Stimulated activated naive CD8-positive, alpha-beta T cell treated with anti-CD3 and anti-CD28 coated beads, Interleukin-15, amount 100 ng/mL, for 72 hours (primary cell): Measurements from ENCODE around the gene FBXW9.
"Not testable (repeated sequence)": the region's sequence is repeated elsewhere in the genome, so short reads cannot be mapped to it uniquely, and the experiment has no call there.

Experiments used
- ATAC-seq: fragments of 150-1000 bp; cut with Tn5 transposase; 2 replicates; pipeline ENCODE4 v1.10.0; 2021; ENCODE audit warnings: mild to moderate bottlenecking, moderate library complexity
- DNase-seq, 2 donors: peaks; one replicate each; pipeline ENCODE4 v3.0.0; 2021 to 2022
- H3K27ac Mint-ChIP-seq, 2 donors: one replicate each; pipeline ENCODE4 v1.8.0; 2022; ENCODE audit warnings: mild to moderate bottlenecking in 2 of 2, mixed read lengths in 2 of 2, moderate library complexity in 2 of 2
- H3K27me3 Mint-ChIP-seq: one replicate; pipeline ENCODE4 v1.8.0; 2022; ENCODE audit warnings: mixed read lengths
- H3K4me1 Mint-ChIP-seq: one replicate; pipeline ENCODE4 v1.8.0; 2022; ENCODE audit warnings: mild to moderate bottlenecking, mixed read lengths
- H3K4me3 Mint-ChIP-seq, 2 donors: one replicate each; pipeline ENCODE4 v1.8.0; 2022; ENCODE audit warnings: mild to moderate bottlenecking in 2 of 2, mixed read lengths in 2 of 2, moderate library complexity in 1 of 2
- H3K9me3 Mint-ChIP-seq, 2 donors: one replicate each; pipeline ENCODE4 v1.8.0; 2022; ENCODE audit warnings: mixed read lengths in 2 of 2

Gene FBXW9

DNA sequence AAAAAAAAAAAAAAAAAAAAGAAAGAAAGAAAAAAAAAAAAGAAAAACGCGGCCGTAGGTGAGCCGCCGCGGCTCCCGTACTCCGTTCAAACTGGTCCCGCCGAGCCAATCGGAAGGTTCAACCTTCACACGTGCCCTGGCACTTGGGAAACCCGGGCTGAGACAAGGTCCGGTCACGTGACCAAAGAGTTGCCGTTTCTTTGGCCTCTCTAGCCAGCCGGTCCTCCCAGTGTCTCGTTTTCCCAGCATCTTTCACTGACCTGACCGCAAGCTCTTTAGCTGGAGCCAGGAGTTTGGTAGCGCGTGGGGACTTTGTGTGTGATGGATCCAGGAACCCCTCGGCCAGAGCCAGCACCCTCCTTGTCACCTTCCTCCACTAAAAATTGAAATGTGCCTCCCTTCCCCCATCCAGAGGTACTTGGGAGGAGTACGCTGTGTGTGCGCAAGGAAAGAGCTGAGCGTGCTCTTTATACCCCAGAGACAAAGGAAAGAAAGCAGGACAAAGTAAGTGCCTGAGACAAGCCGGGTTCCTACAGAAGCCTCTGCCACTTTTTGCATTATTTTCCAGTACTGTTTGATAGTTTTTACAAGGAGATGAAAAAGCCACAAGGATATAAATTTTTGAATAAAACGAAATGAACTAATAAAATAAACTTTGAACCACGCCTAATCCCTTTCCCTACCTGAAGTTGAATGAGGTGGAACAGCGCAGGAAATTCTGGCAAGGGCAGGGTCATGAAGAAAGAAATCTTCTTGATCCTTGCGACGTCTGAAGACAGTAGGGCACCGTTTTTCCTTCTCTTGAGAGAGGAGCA lies 26.3 kb upstream of the FBXW9 start:
- DNase-seq (peak; percentile 89 to 95), ATAC-seq (peak; percentile 90)
- Mint-ChIP-seq H3K4me3 (peak overlapping the region; percentile 95 to 97), H3K4me1 (peaks cover 46% of the 10 kb centered on the region), H3K27me3 (no peaks in the 10 kb centered on the region), H3K9me3 (no peaks in the 10 kb centered on the region), H3K27ac (peak overlapping the region; percentile 84 to 96)

DNA sequence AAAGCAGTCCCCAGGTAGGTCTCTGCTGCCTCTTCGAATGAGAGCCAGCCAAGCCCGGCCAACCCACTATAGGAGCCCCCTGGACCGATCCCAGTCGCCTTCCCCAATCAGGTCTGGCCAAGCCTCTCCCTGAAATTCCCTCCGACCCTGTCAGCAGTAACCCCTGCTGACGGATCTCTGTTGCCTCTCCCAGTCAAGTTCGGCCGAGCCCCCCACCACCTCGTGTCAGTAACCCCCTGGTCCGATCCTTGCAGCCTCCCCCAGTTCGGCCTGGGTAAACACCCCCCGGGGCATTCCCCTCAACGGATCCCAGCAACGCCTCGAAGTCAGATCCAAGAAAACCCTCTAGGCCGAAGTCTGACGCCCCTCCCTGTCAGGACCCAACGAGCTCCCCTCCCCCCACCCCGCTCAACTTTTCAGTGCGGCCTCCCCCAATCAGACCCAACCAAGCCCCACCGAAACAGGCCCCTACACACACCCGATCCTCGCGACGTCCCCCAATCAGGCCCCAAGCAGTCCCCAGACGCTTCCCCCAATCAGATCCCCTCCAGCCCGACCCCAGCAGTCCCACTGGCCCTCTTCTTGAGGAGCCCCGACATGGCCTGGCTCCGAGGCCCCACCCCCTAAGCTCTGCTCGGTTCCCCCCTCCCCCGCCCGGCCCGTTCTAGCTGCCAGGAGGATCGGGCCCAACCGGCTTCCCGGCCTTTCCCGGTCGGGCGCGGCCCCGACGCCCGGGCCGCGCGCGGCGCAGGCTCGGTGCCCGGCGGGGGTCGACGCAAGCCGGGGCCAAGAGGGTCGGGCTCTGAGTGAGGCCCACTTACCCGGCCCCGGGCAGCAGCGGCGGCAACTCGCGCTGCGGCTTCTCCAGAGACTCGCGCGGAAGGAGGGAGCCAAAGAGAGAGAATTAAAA lies 25.5 kb upstream of the FBXW9 start:
- Mint-ChIP-seq H3K27ac (peak overlapping the region; percentile 97 to 99), H3K4me3 (peak overlapping the region; percentile 97 to 99), H3K9me3 (no peaks in the 10 kb centered on the region), H3K4me1 (peaks cover 47% of the 10 kb centered on the region), H3K27me3 (no peaks in the 10 kb centered on the region)
- DNase-seq (peak; percentile 63 to 68), ATAC-seq (peak; percentile 59)

DNA sequence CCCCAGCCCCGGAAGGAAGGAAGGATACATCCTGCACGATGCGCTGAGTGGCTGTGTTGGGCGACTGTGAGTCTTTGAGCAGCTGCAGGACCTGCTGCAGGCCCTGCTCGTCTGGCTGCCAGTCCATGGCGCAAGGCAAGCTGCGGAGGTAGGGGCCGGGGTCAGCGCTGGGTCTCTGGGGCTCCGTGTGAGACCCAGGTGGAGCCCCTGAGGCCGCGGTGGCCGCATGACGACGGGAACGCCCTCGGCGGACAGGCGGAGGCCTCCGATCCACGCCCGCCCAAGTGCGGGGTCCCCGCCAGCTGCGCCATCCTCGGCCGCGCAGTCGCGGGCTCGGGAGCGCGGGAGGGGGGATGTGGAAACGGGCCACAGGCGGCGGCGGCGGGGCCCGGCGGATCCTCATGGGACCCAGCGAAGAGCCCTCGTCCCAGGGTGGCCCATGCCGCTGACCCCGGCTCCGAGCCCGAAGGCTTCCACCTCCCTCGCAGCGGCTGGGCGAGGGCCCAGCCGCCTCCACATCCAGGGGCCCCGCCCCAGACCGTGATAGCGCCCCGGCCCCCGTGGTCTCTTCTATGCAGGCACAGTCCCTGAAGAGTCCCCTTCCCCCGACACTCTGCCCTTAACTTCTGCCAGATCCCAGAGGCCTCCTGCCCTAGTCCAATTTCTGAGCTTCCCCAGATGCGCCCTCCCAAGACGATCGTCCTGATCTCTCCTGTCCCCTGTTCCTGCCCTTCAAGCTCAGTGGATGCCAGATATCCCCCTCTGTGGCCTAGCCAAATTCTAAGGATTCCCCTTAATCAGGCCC lies 24.6 kb upstream of the FBXW9 start:
- DNase-seq (peak in 1 of 2 donors; percentile 38), ATAC-seq (peak; percentile 17)
- peak overlapping the region; percentile 97 to 99 for H3K27ac Mint-ChIP-seq

DNA sequence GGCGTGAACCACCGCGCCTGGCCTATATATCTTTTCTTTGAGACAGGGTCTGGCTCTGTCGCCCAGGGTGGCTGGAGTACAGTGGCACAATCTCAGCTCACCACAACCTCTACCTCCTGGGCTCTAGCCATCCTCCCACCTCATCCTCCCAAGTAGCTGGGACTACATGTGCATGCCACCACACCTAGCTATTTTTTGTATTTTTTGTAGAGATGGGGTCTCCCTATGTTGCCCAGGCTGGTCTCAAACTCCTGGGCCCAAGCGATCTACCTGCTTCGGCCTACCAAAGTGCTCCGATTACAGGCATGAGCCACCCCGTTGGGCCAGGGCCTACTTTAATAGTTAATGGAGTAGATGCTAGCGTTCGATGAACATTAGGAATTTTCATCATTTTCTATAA lies 23.9 kb upstream of the FBXW9 start:
- ATAC-seq (no peak), DNase-seq (no peak)
- Mint-ChIP-seq H3K4me1 (peaks cover 45% of the 10 kb centered on the region), H3K27me3 (no peaks in the 10 kb centered on the region), H3K9me3 (no peaks in the 10 kb centered on the region), H3K27ac (no peak overlapping the region), H3K4me3 (peak overlapping the region; percentile 92 to 98)

More for the DNA sequence above, 24.6 kb upstream of the FBXW9 start:
- Mint-ChIP-seq H3K4me1 (peaks cover 45% of the 10 kb centered on the region), H3K4me3 (peak overlapping the region; percentile 92 to 99), H3K27me3 (no peaks in the 10 kb centered on the region), H3K9me3 (no peaks in the 10 kb centered on the region)

DNA sequence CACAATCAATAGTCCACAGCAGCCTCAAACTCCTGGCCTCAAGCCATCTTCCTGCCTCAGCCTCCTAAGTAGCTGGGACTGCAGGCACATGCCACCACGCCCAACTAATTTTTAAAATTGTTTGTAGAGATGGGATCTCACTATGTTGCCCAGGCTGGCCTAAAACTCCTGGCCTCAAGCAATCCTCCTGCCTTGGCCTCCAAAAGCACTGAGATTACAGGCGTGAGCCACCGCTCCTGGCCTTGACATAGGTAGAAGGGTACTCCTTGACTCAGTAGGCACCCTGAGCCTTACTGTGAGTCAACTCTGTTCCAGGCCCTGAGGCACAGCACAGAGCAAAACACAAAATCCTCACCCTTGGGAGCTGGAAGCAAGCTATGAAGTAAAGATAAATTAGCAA lies 19.5 kb upstream of the FBXW9 start:
- Mint-ChIP-seq H3K27ac (peak overlapping the region in 1 of 2 donors; percentile 35), H3K4me1 (peaks cover 26% of the 10 kb centered on the region)

DNA sequence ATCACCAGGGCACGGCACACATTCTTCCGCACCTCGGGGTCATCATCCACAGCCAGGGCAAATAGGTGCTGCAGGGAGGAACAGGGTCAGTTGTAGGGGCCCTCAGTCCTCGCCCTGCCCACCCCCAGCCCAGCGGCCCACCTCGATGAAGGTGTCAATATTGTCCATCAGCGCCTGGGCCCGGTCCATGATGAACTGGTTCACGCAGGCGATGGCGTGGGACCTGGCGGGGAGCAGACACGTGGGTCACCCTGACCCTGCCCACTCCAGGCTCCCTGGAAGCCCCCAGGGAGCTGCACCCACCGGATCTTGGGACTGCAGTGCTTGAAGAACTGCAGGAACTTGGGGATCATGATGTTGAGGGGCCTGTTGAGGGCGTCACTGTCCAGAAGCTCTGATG lies 18.7 kb upstream of the FBXW9 start:
- Mint-ChIP-seq H3K9me3 (no peaks in the 10 kb centered on the region), H3K27ac (no peak overlapping the region), H3K4me3 (no peak overlapping the region), H3K27me3 (no peaks in the 10 kb centered on the region), H3K4me1 (peaks cover 19% of the 10 kb centered on the region)
- no peak for DNase-seq
- ATAC-seq: no peak

More for the DNA sequence above, 19.5 kb upstream of the FBXW9 start:
- ATAC-seq (no peak), DNase-seq (no peak)
- Mint-ChIP-seq H3K4me3 (no peak overlapping the region), H3K27me3 (no peaks in the 10 kb centered on the region), H3K9me3 (no peaks in the 10 kb centered on the region)

DNA sequence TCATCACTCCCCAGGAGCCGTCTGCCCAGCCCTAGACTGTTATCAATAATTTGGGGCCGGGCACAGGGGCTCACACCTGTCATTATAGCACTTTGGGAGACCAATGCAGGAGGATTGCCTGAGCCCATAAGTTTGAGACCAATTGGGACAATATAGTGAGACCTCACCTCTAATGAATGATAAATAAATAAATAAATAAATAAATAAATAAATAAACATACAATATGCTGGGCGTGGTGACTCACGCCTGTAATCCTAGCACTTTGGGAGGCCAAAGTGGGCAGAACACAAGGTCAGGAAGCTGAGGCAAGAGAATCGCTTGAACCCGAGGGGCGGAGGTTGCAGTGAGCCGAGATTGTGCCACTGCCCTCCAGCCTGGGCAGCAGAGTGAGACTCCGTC lies 16.9 kb upstream of the FBXW9 start:
- H3K4me1 Mint-ChIP-seq, H3K27me3 Mint-ChIP-seq, H3K9me3 Mint-ChIP-seq: not testable (repeated sequence)

DNA sequence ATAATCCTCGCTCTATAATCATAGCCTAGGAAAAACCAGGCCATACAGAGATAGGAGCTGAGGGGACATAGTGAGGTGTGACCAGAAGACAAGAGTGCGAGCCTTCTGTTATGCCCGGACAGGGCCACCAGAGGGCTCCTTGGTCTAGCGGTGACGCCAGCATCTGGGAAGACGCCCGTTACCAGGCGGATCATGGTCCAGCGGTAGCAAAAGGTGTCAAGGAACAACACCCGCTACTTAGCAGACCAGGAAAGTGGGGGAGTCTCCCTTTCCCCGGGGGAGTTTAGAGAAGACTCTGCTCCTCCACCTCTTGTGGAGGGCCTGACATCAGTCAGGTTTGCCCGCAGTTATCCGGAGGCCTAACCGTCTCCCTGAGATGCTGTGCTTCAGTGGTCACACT lies 15.6 kb upstream of the FBXW9 start:
- ATAC-seq, H3K27me3 Mint-ChIP-seq, H3K4me3 Mint-ChIP-seq, H3K27ac Mint-ChIP-seq, H3K4me1 Mint-ChIP-seq, H3K9me3 Mint-ChIP-seq, DNase-seq: not testable (repeated sequence)

More for the DNA sequence above, 16.9 kb upstream of the FBXW9 start:
- H3K4me3 Mint-ChIP-seq, ATAC-seq, H3K27ac Mint-ChIP-seq, DNase-seq: not testable (repeated sequence)

DNA sequence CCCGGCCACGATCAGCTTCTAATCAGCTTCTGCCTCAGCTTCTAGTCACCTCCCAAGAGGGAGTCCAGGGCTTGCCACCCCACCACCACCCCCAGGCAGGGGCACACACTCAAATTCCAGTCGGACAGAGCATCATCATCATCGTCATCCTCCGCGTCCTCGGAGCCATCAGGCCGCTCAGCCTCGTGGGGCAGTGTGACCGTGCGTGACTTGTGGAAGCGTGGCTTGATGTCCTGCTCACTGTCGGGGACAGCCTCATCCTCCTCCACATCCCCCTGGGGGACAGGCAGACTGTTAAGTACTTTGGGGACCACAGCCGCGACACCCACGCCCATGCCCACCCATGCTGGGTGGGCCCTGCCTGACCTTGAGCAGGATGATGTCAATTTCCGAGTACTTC lies 14.8 kb upstream of the FBXW9 start:
- peak overlapping the region in 1 of 2 donors; percentile 48 for H3K27ac Mint-ChIP-seq
- H3K27me3 Mint-ChIP-seq: no peaks in the 10 kb centered on the region
- no peak overlapping the region for H3K4me3 Mint-ChIP-seq
- ATAC-seq (no peak), DNase-seq (no peak)
- H3K9me3 Mint-ChIP-seq: no peaks in the 10 kb centered on the region
- H3K4me1 Mint-ChIP-seq: no peaks in the 10 kb centered on the region

DNA sequence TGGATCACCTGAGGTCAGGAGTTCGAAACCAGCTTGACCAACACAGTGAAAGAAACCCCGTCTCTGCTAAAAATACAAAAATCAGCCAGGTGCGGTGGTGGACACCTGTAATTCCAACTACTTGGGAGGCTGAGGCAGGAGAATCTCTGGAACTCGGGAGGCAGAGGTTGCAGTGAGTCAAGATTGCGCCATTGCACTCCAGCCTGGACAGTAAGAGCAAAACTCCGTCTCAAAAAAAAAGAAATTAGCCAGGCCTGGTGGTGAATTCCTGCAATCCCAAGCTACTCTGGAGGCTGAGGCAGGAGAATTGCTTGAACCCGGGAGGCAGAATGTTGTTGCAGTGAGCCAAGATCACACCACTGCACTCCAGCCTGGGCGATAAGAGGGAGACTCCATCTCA lies 12.2 kb upstream of the FBXW9 start:
- H3K9me3 Mint-ChIP-seq: no peaks in the 10 kb centered on the region
- no peaks in the 10 kb centered on the region for H3K4me1 Mint-ChIP-seq
- ATAC-seq (no peak), DNase-seq (no peak)
- H3K27me3 Mint-ChIP-seq: no peaks in the 10 kb centered on the region
- H3K4me3 Mint-ChIP-seq: no peak overlapping the region
- peak overlapping the region in 1 of 2 donors; percentile 12 for H3K27ac Mint-ChIP-seq

DNA sequence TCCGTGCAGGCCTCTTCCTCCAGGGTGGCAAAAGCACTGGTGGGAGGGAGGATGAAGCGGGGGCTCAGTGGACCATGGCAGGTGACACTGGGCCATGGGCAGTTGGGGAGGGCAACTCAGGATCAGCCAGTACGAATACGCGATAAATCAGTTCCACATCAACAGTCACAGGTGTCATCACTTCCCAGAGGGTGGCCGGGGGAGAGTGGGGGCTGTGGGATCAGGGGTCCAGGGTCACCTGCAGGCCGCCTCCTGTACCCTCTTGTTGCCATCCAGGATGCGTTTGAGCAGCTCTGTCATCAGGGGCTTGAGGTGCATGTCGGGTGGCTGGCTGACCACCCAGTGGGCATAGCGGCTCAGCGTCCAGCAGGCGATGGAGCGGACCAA lies 9.9 kb upstream of the FBXW9 start:
- Mint-ChIP-seq H3K4me1 (peaks cover 7% of the 10 kb centered on the region), H3K27me3 (no peaks in the 10 kb centered on the region), H3K27ac (no peak overlapping the region), H3K4me3 (no peak overlapping the region), H3K9me3 (no peaks in the 10 kb centered on the region)
- DNase-seq: no peak
- ATAC-seq: no peak

DNA sequence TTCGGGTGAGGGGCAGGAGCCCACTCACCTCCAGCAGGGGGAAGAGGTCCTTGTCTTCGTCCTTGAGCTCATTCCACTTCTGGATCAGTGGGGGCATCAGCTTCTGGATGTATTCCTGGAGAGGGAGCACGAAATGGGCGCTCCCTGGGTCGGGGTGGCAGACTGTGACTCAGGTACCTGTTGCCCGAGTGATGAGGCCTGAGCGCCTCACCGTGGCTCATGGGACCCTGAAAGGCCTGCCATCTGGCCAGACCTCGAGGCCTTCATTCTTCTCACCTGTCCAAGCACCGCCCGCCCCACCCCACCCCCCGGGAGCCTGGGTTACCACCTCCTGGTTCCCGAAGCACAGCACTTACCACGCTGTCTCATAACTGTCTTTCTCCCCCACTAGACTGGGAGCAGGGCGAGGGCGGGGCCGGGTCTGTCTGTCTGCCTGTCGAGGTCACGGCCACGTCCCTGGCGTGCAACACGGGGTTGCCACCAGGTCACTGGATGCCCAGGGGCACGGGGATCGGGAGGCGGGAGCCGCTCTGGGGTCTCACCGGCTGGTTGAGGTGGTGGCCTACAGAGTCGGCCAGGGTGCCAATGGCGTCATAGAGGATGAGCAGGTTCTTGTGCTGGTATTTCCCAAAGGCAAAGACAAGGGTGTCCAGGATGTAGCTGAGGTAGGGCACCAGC lies 9.4 kb upstream of the FBXW9 start:
- Mint-ChIP-seq H3K27me3 (no peaks in the 10 kb centered on the region), H3K4me1 (peaks cover 7% of the 10 kb centered on the region), H3K27ac (no peak overlapping the region), H3K4me3 (no peak overlapping the region), H3K9me3 (no peaks in the 10 kb centered on the region)
- DNase-seq (no peak), ATAC-seq (no peak)

DNA sequence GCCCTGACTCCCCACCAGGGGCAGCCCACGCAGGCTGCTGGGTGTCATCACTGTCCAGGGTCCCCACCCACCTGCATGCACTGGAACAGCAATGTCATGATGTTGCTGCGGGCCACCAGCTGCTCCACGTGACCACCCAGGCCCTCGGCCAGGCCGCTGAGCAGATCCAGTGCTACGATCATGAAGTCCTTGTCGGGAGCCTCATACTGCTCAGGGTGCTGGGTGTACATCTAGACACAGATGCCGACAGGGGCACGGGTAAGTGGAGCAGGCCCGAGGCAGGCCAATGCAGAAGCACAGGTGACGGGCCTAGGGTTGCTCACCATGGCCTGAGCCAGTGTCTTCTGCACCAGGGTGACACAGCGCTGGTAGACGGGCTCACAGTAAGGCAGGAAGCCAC lies 8.7 kb upstream of the FBXW9 start:
- ATAC-seq: no peak
- peaks cover 7% of the 10 kb centered on the region for H3K4me1 Mint-ChIP-seq
- peak overlapping the region in 1 of 2 donors; percentile 19 for H3K27ac Mint-ChIP-seq

DNA sequence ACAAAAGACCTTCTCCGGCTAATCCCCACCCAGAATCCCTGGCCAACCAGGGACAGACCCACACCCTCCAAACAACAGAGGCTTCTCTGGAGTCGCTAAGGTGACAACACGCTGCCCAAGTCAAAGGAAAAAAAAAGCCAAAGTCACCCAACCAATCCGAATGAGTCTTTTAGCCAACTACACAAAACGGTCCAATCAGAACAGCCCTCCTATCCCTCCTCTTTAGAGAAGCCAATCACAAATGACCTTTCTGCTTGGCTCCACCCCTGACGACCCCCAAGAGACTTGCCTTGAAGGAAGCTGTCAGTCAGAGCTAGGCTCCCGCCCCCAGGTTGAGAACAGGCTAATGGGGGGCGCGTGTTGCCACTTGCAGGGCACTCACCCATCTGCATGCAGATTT lies 6.6 kb upstream of the FBXW9 start:
- H3K4me1 Mint-ChIP-seq: peaks cover 10% of the 10 kb centered on the region
- no peak overlapping the region for H3K27ac Mint-ChIP-seq
- no peaks in the 10 kb centered on the region for H3K27me3 Mint-ChIP-seq
- H3K9me3 Mint-ChIP-seq: no peaks in the 10 kb centered on the region
- peak overlapping the region in 1 of 2 donors; percentile 14 for H3K4me3 Mint-ChIP-seq
- ATAC-seq (peak; percentile 67), DNase-seq (peak in 1 of 2 donors; percentile 31)

More for the DNA sequence above, 8.7 kb upstream of the FBXW9 start:
- Mint-ChIP-seq H3K4me3 (no peak overlapping the region), H3K27me3 (no peaks in the 10 kb centered on the region), H3K9me3 (no peaks in the 10 kb centered on the region)
- no peak for DNase-seq
